ENCODE data around the gene ITPR3.

ITPR3 gene

DNA sequence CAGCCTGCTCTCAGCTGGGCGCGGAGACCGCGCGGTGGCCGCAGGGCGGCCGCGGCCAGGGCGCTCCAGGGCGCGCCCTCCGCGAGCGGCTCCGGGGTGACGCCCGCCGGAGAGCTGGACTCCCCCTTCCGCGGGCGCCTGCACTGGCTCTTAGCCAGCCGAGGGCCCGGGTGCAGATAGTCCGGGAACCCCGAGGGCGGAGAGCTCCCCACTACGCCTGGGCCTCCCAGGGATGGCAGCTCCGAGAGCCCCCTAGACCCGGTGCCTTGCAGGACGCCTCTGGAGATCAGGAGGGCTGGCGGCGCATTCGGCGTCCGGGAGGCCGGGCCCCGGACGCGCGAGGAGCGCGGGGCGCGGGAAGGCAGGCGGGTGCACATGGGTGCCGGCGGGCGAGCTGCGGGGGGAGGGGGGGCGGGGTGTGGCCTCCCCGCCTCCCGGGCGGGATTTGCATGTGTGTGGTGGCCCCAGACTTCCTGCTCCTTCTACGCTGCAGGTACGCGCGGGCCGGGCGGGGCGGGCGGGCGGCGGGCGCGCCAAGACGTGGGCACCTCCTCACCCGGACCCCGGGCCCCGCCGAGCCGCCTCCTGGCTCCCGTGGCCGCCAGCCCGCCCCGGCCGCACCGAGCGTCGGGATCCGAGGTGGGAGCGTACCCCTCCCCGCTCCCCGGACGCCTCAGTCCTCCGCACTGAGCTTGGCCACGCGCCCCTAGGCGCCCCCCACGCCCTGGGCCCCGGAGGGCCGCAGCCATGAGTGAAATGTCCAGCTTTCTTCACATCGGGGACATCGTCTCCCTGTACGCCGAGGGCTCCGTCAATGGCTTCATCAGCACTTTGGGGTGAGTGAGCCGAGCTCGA lies at the start of gene ITPR3:
TSS of gene ITPR3 (plus strand) at position 467 of the 855 bp plus-strand sequence. CDS start at position 748, 281 bp downstream.
- no peak for TF ChIP-seq CREB1 (IDR thresholded peaks at IDR 0.05; ENCODE audit: low read depth)
- no peak for TF ChIP-seq CEBPB (IDR thresholded peaks at IDR 0.05)
- peak; percentile 52; the same call in 1 of the 2 replicates for TF ChIP-seq NFIC (IDR thresholded peaks at IDR 0.05)
- peak; percentile 78 for TF ChIP-seq ZBTB7A (IDR thresholded peaks at IDR 0.05; ENCODE audit: low read depth)
- TF ChIP-seq TCF12 (IDR thresholded peaks at IDR 0.05; ENCODE audit: low read depth) = no peak
- peak; percentile 39 for TF ChIP-seq TAF1 (IDR thresholded peaks at IDR 0.05; ENCODE audit: low read depth)
- TF ChIP-seq MAX (IDR thresholded peaks at IDR 0.05) = peak; percentile 86
- TF ChIP-seq YY1 (IDR thresholded peaks at IDR 0.05; ENCODE audit: low read depth) = peak; percentile 15; the same call in 1 of the 2 replicates
- no peak for TF ChIP-seq TEAD4 (IDR thresholded peaks at IDR 0.05)
- no peak for TF ChIP-seq EGR1 (IDR thresholded peaks at IDR 0.05)

DNA sequence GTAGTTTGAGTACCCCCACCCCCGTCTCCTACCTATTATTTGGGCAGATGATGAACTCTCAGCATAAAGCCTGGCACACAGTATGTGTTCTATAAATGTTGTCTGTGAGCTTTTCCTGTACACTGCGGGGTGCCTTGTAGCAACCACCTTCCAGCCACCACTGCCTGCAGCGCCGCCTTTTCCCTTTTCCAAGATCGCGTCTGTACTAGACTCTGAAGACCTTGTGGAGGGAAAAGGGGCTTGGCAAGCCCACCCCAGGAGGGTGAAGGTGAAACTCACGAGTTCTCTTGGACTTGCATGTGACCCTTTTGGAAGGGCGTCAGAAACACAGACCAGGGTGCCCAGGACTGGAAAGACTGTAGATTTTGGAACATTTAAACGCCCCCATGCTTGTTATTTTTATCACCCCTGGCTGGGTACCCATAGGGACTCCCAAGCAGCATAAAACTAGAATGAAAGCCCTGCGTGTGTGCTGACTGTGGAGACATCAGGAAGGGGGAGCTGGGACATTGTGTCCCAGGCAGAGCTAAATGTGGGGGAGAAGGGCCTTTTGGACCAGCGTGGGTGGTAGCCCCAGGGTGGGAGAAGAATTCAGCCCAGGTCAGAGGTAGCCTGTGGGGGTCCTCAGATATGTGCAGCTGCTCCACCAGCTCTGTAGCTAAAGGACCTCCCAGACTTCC lies 49.3 kb upstream of the ITPR3 start:
- TF ChIP-seq, protein P1, sequence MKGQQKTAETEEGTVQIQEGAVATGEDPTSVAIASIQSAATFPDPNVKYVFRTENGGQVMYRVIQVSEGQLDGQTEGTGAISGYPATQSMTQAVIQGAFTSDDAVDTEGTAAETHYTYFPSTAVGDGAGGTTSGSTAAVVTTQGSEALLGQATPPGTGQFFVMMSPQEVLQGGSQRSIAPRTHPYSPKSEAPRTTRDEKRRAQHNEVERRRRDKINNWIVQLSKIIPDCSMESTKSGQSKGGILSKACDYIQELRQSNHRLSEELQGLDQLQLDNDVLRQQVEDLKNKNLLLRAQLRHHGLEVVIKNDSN (IDR thresholded peaks at IDR 0.05) = no peak
- TF ChIP-seq EGR1 (IDR thresholded peaks at IDR 0.05) = no peak
- TF ChIP-seq TAF1 (IDR thresholded peaks at IDR 0.05; ENCODE audit: low read depth) = no peak
- no peak for TF ChIP-seq TCF12 (IDR thresholded peaks at IDR 0.05; ENCODE audit: low read depth)
- no peak for TF ChIP-seq CEBPB (IDR thresholded peaks at IDR 0.05)
- TF ChIP-seq, protein P2, sequence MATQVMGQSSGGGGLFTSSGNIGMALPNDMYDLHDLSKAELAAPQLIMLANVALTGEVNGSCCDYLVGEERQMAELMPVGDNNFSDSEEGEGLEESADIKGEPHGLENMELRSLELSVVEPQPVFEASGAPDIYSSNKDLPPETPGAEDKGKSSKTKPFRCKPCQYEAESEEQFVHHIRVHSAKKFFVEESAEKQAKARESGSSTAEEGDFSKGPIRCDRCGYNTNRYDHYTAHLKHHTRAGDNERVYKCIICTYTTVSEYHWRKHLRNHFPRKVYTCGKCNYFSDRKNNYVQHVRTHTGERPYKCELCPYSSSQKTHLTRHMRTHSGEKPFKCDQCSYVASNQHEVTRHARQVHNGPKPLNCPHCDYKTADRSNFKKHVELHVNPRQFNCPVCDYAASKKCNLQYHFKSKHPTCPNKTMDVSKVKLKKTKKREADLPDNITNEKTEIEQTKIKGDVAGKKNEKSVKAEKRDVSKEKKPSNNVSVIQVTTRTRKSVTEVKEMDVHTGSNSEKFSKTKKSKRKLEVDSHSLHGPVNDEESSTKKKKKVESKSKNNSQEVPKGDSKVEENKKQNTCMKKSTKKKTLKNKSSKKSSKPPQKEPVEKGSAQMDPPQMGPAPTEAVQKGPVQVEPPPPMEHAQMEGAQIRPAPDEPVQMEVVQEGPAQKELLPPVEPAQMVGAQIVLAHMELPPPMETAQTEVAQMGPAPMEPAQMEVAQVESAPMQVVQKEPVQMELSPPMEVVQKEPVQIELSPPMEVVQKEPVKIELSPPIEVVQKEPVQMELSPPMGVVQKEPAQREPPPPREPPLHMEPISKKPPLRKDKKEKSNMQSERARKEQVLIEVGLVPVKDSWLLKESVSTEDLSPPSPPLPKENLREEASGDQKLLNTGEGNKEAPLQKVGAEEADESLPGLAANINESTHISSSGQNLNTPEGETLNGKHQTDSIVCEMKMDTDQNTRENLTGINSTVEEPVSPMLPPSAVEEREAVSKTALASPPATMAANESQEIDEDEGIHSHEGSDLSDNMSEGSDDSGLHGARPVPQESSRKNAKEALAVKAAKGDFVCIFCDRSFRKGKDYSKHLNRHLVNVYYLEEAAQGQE (IDR thresholded peaks at IDR 0.05; ENCODE audit: low read depth) = no peak
- TF ChIP-seq FOXM1 (IDR thresholded peaks at IDR 0.05; ENCODE audit: borderline replicate concordance, low read depth) = no peak
- TF ChIP-seq TEAD4 (IDR thresholded peaks at IDR 0.05) = no peak
- no peak for TF ChIP-seq YY1 (IDR thresholded peaks at IDR 0.05; ENCODE audit: low read depth)
- no peak for TF ChIP-seq CREB1 (IDR thresholded peaks at IDR 0.05; ENCODE audit: low read depth)
- no peak for TF ChIP-seq ZBTB7A (IDR thresholded peaks at IDR 0.05; ENCODE audit: low read depth)
- TF ChIP-seq RAD21 (IDR thresholded peaks at IDR 0.05; ENCODE audit: low read depth) = no peak
- no peak for TF ChIP-seq MAX (IDR thresholded peaks at IDR 0.05)
- TF ChIP-seq NFIC (IDR thresholded peaks at IDR 0.05) = no peak
- TF ChIP-seq EP300 (IDR thresholded peaks at IDR 0.05; ENCODE audit: borderline replicate concordance) = no peak

GRCh38 chr6:33575211-33575610 lies 45.9 kb upstream of the ITPR3 start:
- TF ChIP-seq, protein P1 (IDR thresholded peaks at IDR 0.05) = no peak
- no peak for TF ChIP-seq RAD21 (IDR thresholded peaks at IDR 0.05; ENCODE audit: low read depth)
- TF ChIP-seq TAF1 (IDR thresholded peaks at IDR 0.05; ENCODE audit: low read depth) = no peak
- no peak for TF ChIP-seq FOXM1 (IDR thresholded peaks at IDR 0.05; ENCODE audit: borderline replicate concordance, low read depth)
- TF ChIP-seq ZBTB7A (IDR thresholded peaks at IDR 0.05; ENCODE audit: low read depth) = no peak
- no peak for TF ChIP-seq NFIC (IDR thresholded peaks at IDR 0.05)

DNA sequence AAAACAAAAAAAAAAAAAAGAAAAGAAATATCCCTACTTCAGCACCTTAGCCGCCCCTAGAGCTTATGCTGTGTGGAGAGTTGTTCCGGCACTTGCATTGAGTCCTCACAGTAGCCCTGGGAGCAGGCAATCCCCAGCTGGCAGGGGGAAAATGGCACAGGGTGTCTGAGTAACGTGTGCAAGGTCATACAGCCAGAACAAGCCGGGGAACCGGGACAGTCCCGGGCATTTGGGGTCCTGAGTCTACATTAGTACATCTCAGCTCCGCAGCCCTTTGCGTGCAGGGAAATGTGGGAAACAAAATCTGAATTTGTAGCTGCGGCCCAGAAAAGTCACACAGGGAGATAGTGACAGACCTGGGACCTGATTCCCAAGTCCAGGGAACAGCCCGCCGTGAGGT lies 44.5 kb upstream of the ITPR3 start:
- TF ChIP-seq NFIC (IDR thresholded peaks at IDR 0.05) = no peak
- TF ChIP-seq FOXM1 (IDR thresholded peaks at IDR 0.05; ENCODE audit: borderline replicate concordance, low read depth) = no peak
- no peak for TF ChIP-seq CREB1 (IDR thresholded peaks at IDR 0.05; ENCODE audit: low read depth)
- no peak for TF ChIP-seq RAD21 (IDR thresholded peaks at IDR 0.05; ENCODE audit: low read depth)
- no peak for TF ChIP-seq TEAD4 (IDR thresholded peaks at IDR 0.05)
- no peak for TF ChIP-seq MAX (IDR thresholded peaks at IDR 0.05)
- TF ChIP-seq TCF12 (IDR thresholded peaks at IDR 0.05; ENCODE audit: low read depth) = no peak
- no peak for TF ChIP-seq ZBTB7A (IDR thresholded peaks at IDR 0.05; ENCODE audit: low read depth)
- no peak for TF ChIP-seq CEBPB (IDR thresholded peaks at IDR 0.05)
- TF ChIP-seq, protein P1 (IDR thresholded peaks at IDR 0.05) = no peak
- TF ChIP-seq, protein P2 (IDR thresholded peaks at IDR 0.05; ENCODE audit: low read depth) = no peak
- no peak for TF ChIP-seq YY1 (IDR thresholded peaks at IDR 0.05; ENCODE audit: low read depth)
- no peak for TF ChIP-seq EP300 (IDR thresholded peaks at IDR 0.05; ENCODE audit: borderline replicate concordance)

Measured in Ishikawa (cell line).